ENCODE measurements around the gene IFT43.

DNA sequence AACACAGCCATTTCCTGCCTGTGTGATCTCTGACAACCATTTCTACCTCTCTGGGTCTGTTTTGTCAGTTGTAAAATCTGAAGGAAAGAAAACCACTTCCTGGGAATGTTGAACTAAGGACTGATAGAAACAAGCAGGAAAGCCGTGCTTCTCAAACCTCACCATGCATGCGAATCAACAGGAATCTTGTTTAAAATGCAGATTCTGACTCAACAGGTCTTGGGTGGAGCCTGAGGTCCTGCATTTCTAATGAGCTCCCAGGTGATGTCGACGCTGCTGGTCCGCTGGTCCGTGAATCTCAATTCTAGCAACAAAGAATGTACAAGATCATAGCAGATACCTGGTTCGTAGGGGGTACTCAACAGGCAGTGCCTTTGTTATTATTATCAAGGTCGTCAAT lies 128.1 kb downstream of the IFT43 start:
- no peak for TF ChIP-seq POLR2A (IDR thresholded peaks at IDR 0.05)
- TF ChIP-seq, protein P1, sequence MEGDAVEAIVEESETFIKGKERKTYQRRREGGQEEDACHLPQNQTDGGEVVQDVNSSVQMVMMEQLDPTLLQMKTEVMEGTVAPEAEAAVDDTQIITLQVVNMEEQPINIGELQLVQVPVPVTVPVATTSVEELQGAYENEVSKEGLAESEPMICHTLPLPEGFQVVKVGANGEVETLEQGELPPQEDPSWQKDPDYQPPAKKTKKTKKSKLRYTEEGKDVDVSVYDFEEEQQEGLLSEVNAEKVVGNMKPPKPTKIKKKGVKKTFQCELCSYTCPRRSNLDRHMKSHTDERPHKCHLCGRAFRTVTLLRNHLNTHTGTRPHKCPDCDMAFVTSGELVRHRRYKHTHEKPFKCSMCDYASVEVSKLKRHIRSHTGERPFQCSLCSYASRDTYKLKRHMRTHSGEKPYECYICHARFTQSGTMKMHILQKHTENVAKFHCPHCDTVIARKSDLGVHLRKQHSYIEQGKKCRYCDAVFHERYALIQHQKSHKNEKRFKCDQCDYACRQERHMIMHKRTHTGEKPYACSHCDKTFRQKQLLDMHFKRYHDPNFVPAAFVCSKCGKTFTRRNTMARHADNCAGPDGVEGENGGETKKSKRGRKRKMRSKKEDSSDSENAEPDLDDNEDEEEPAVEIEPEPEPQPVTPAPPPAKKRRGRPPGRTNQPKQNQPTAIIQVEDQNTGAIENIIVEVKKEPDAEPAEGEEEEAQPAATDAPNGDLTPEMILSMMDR (IDR thresholded peaks at IDR 0.05), result no peak
